ENCODE measurements around the gene C4BPB. TPM values are rescaled to one million over a fixed set of nuclear protein-coding genes. Genes with fewer than 3 reads are reported as not detected.

C4BPB gene
- total RNA-seq, 1 experiment from 2014 or later: not detected

- Histone ChIP-seq H3K36me3 (replicated peaks; ENCODE audit: control insufficient read depth, insufficient read depth, low read length) (peaks cover 11% of the 10 kb centered on the region), H3K4me3 (ENCODE audit: insufficient read depth, low read depth, low read length) (no peak overlapping the region), H3K27me3 (ENCODE audit: control insufficient read depth, insufficient read depth, low read length) (no peaks in the 10 kb centered on the region)
- no peak for DNase-seq
These were observed 17.2 kb upstream of the C4BPB start for GRCh38 chr1:207071426-207071825.

DNA sequence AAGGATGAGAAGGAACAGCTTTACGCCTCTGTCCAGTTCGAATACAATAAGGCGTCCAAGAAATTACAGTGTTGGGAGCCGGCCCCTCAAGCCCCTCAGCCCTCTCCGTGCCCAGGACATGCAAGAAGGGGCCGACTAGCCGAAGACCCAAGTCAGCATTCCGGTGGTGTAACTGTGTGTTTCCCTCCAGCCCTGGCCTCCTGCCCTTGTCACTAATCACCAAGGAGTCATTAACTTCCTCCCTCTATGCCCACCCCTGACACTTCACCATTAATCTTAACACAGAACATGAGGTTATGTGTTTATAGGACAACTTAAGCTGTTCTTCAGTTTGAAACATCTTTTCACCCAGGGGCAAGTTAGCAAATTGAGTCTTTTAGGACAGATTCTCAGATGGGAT, 16.4 kb upstream of the C4BPB start:
- H3K4me3 ChIP-seq (ENCODE audit: insufficient read depth, low read depth, low read length): no peak overlapping the region
- H3K27me3 ChIP-seq (ENCODE audit: control insufficient read depth, insufficient read depth, low read length): no peaks in the 10 kb centered on the region
- DNase-seq: no peak
- peaks cover 9% of the 10 kb centered on the region for H3K36me3 ChIP-seq (replicated peaks; ENCODE audit: control insufficient read depth, insufficient read depth, low read length)

DNA sequence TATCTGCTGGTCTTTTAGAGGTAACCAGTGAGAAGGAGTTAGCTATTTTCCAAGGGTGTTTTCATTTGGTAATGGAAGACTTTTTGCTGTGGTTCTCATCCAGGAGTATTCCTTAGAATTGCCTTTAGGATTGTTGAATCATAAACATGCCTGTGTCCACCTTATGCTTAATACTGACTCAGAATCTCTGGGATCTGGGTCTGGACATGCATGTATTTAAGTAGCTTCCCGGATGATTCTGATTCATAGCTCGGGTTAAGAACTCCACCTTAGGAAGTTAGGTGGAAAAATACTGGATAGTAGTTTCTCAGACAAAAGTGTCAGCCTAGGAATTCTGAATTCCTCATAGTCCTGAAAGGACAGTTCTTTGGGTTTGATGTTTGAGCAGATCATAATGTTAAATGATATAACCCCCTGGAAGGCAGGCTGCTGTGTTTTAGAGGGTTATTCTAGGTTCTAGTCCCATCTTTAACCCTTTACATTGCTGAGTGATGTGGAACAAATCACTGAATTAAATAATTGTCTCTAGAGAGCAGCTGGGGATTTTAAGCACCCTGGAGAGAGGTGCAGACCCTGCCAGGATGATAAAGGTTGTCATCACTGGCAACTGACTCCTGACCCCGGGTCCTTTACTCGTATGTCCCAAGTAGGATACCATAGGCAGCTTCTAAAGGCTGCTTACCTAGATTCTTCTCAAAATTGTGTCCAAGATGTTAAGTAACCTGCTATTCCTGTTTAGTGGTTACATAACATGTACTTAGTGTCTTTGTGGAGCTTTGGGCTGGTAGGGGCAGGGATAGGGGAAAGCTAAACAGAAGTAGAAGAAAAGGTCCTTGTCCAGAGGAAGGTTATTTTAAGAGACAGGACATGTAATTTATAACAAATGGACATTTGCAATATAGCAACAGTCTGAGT, 14.5 kb upstream of the C4BPB start:
- Histone ChIP-seq H3K36me3 (replicated peaks; ENCODE audit: control insufficient read depth, insufficient read depth, low read length) (peaks cover 10% of the 10 kb centered on the region), H3K27me3 (ENCODE audit: control insufficient read depth, insufficient read depth, low read length) (no peaks in the 10 kb centered on the region), H3K4me3 (ENCODE audit: insufficient read depth, low read depth, low read length) (no peak overlapping the region)
- no peak for DNase-seq

GRCh38 chr1:207076181-207076955, 12.3 kb upstream of the C4BPB start:
- H3K4me3 ChIP-seq (ENCODE audit: insufficient read depth, low read depth, low read length): no peak overlapping the region
- H3K36me3 ChIP-seq (replicated peaks; ENCODE audit: control insufficient read depth, insufficient read depth, low read length): peaks cover 5% of the 10 kb centered on the region
- H3K27me3 ChIP-seq (ENCODE audit: control insufficient read depth, insufficient read depth, low read length): no peaks in the 10 kb centered on the region
- no peak for DNase-seq

- DNase-seq: no peak
- Histone ChIP-seq H3K36me3 (replicated peaks; ENCODE audit: control insufficient read depth, insufficient read depth, low read length) (peaks cover 3% of the 10 kb centered on the region; the same call in 1 of the 2 replicates), H3K27me3 (ENCODE audit: control insufficient read depth, insufficient read depth, low read length) (no peaks in the 10 kb centered on the region), H3K4me3 (ENCODE audit: insufficient read depth, low read depth, low read length) (no peak overlapping the region)
These were observed 11.6 kb upstream of the C4BPB start for GRCh38 chr1:207077012-207077411.

DNA sequence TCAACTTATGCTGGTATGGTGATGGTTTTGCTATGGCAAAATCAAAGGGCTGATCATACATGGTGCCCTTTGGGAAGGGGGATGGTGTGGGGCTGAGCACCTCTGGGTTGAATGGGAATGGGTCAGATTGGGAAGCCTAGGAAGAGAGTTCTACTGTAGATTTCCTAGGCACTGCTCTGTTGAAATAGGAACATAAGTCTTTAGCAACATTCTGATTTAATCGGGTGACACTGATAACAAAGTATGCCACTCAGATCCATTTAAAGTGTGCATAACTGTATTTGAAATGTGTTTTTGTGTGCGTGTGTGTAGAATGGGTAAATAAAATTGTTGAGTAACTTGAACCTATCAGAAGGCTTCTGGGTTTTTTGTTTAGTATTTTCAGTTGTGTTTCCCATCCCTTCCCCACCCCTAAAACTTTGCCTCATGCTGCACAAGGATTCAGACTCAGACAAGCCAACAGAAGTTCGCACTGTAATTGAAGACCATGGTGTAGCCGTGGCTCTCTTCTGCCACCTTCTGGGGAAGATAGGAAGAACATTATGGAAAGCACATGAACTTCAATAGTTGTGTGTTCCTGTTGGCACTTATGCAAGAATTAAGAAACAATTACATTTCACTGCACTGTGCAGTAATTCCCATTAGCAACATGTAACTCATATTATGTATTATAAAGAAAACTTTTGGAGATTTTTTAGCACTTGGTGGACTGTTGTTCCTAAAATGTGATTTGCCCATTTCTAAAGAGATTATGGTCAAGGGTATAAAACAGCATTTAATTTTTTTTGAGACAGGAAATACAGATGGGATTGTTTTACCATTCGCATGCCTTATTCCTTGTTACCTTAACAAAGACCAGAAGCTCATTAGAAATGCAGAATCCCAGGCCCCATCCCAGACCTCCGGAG, 10.9 kb upstream of the C4BPB start:
- peak; percentile 51 for DNase-seq
- Histone ChIP-seq H3K36me3 (replicated peaks; ENCODE audit: control insufficient read depth, insufficient read depth, low read length) (peaks cover 1% of the 10 kb centered on the region; the same call in 1 of the 2 replicates), H3K27me3 (ENCODE audit: control insufficient read depth, insufficient read depth, low read length) (no peaks in the 10 kb centered on the region), H3K4me3 (ENCODE audit: insufficient read depth, low read depth, low read length) (no peak overlapping the region)

- H3K36me3 ChIP-seq (replicated peaks; ENCODE audit: control insufficient read depth, insufficient read depth, low read length): peaks cover 1% of the 10 kb centered on the region; the same call in 1 of the 2 replicates
- H3K27me3 ChIP-seq (ENCODE audit: control insufficient read depth, insufficient read depth, low read length): no peaks in the 10 kb centered on the region
- no peak overlapping the region for H3K4me3 ChIP-seq (ENCODE audit: insufficient read depth, low read depth, low read length)
- DNase-seq: no peak
These were observed 10.0 kb upstream of the C4BPB start for GRCh38 chr1:207078578-207079132.

DNA sequence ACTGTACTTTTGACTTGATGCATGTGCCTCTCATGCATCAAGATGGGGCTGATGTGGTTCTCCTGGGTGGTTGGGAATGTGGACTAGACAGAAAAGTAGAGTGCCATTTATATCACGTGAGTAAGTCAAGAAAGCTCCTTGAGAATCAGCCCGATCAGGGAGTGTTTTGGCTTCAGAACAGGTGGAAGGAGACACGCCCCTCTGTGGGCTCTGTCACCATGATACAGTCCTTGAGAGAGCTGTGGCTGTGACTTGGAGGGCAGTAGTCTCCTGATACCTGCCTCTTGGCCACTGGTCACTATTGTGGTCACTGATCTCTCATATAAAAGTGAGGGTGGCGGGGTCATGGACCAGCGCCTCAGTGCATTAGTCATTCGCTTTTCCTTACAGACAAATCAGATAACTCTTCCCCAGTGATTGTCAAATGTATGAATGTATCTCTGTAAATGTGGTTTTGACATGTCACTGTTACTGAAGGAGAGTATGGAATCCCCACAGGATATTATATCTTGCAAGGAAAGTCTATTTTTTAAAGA, 8.9 kb upstream of the C4BPB start:
- Histone ChIP-seq H3K4me3 (ENCODE audit: insufficient read depth, low read depth, low read length) (no peak overlapping the region), H3K27me3 (ENCODE audit: control insufficient read depth, insufficient read depth, low read length) (no peaks in the 10 kb centered on the region), H3K36me3 (replicated peaks; ENCODE audit: control insufficient read depth, insufficient read depth, low read length) (peaks cover 1% of the 10 kb centered on the region; the same call in 1 of the 2 replicates)
- DNase-seq: no peak

DNA sequence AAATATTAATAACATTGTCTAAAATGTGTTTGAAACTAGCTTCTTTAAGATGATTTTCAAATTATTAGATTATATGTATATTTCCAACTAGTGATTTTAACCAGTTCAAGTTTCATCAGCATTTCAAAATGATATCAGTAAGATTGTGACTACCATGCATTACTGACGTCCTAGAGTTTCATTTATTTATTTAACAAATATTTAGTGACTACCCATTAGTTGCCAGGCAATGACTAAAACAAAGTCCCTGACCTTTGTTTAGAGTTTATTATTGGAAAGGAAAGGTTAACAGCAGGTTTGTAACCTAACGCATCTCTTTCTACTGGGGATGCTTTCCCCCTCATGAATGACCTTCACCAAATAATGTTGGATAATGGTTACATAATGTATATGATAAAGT, 7.6 kb upstream of the C4BPB start:
- DNase-seq: no peak
- no peaks in the 10 kb centered on the region for H3K27me3 ChIP-seq (ENCODE audit: control insufficient read depth, insufficient read depth, low read length)
- H3K4me3 ChIP-seq (ENCODE audit: insufficient read depth, low read depth, low read length): no peak overlapping the region
- H3K36me3 ChIP-seq (replicated peaks; ENCODE audit: control insufficient read depth, insufficient read depth, low read length): peaks cover 1% of the 10 kb centered on the region; the same call in 1 of the 2 replicates

- H3K27me3 ChIP-seq (ENCODE audit: control insufficient read depth, insufficient read depth, low read length): no peaks in the 10 kb centered on the region
- DNase-seq: no peak
- no peak overlapping the region for H3K4me3 ChIP-seq (ENCODE audit: insufficient read depth, low read depth, low read length)
- H3K36me3 ChIP-seq (replicated peaks; ENCODE audit: control insufficient read depth, insufficient read depth, low read length): peaks cover 1% of the 10 kb centered on the region; the same call in 1 of the 2 replicates
These were observed 6.9 kb upstream of the C4BPB start for GRCh38 chr1:207081806-207082205.

GRCh38 chr1:207084232-207084631, 4.4 kb upstream of the C4BPB start:
- no peaks in the 10 kb centered on the region for H3K27me3 ChIP-seq (ENCODE audit: control insufficient read depth, insufficient read depth, low read length)
- no peaks in the 10 kb centered on the region for H3K36me3 ChIP-seq (replicated peaks; ENCODE audit: control insufficient read depth, insufficient read depth, low read length)
- no peak overlapping the region for H3K4me3 ChIP-seq (ENCODE audit: insufficient read depth, low read depth, low read length)
- no peak for DNase-seq

GRCh38 chr1:207084701-207085180, 3.9 kb upstream of the C4BPB start:
- DNase-seq: peak; percentile 66
- Histone ChIP-seq H3K4me3 (ENCODE audit: insufficient read depth, low read depth, low read length) (no peak overlapping the region), H3K36me3 (replicated peaks; ENCODE audit: control insufficient read depth, insufficient read depth, low read length) (no peaks in the 10 kb centered on the region), H3K27me3 (ENCODE audit: control insufficient read depth, insufficient read depth, low read length) (no peaks in the 10 kb centered on the region)

- H3K4me3 ChIP-seq (ENCODE audit: insufficient read depth, low read depth, low read length): no peak overlapping the region
- no peaks in the 10 kb centered on the region for H3K27me3 ChIP-seq (ENCODE audit: control insufficient read depth, insufficient read depth, low read length)
- no peak for DNase-seq
- no peaks in the 10 kb centered on the region for H3K36me3 ChIP-seq (replicated peaks; ENCODE audit: control insufficient read depth, insufficient read depth, low read length)
These were observed 2.8 kb upstream of the C4BPB start for GRCh38 chr1:207085887-207086286.

All from H7 (cell line).